ENCODE measurements around the gene CLDN7. TPM values are rescaled to one million over a fixed set of nuclear protein-coding genes. Genes with fewer than 3 reads are reported as not detected.
"Not testable (repeated sequence)": the region's sequence is repeated elsewhere in the genome, so short reads cannot be mapped to it uniquely, and the experiment has no call there.

Gene CLDN7
- total RNA-seq, 1 donor from 2014 or later: 0.49 TPM

GRCh38 chr17:7258731-7259554, 3.3 kb downstream of the CLDN7 start:
- intact Hi-C loops (cut with micrococcal nuclease): no loop called here

- intact Hi-C loops (cut with micrococcal nuclease): no loop called here
These were observed 5.4 kb downstream of the CLDN7 start for GRCh38 chr17:7256766-7257456.

- intact Hi-C loops (cut with micrococcal nuclease): loop anchor here (5.0 kb wide), 1 partner anchor 588 kb away; no protein-coding TSS in a partner anchor
These were observed 7.8 kb downstream of the CLDN7 start for GRCh38 chr17:7254511-7254910.

GRCh38 chr17:7253082-7253481, 9.2 kb downstream of the CLDN7 start:
- intact Hi-C loops (cut with micrococcal nuclease): loop anchor here (5.0 kb wide), 1 partner anchor 589 kb away; no protein-coding TSS in a partner anchor

GRCh38 chr17:7252176-7253043, 9.9 kb downstream of the CLDN7 start, which contains the start of gene ELP5:
TSS of gene ELP5 (plus strand) at chr17:7252215. CDS start at chr17:7252551, 336 bp downstream.
- intact Hi-C loops (cut with micrococcal nuclease): loop anchor here (1.0 to 5.0 kb wide), 12 partner anchors 13 to 590 kb away; partner anchors contain the start of genes EIF5A, PHF23, SENP3 and TP53

GRCh38 chr17:7251661-7252175, 10.6 kb downstream of the CLDN7 start, which contains the start of gene CTDNEP1:
TSS of gene CTDNEP1 (minus strand) at chr17:7251734. CDS start at chr17:7251296, 438 bp downstream.
- intact Hi-C loops (cut with micrococcal nuclease): loop anchor here (1.0 to 5.0 kb wide), 12 partner anchors 12 to 591 kb away; partner anchors contain the start of genes EIF5A, PHF23, SENP3 and TP53

- intact Hi-C loops (cut with micrococcal nuclease): loop anchor here (5.0 kb wide), 1 partner anchor 591 kb away; no protein-coding TSS in a partner anchor
These were observed 11.3 kb downstream of the CLDN7 start for GRCh38 chr17:7250695-7251627.

- intact Hi-C loops (cut with micrococcal nuclease): loop anchor here (5.0 kb wide), 1 partner anchor 592 kb away; no protein-coding TSS in a partner anchor
These were observed 12.4 kb downstream of the CLDN7 start for GRCh38 chr17:7249830-7250229.

GRCh38 chr17:7249214-7249613, 13.1 kb downstream of the CLDN7 start:
- intact Hi-C loops (cut with micrococcal nuclease): no loop called here

GRCh38 chr17:7248796-7249195, 13.5 kb downstream of the CLDN7 start:
- intact Hi-C loops (cut with micrococcal nuclease): no loop called here

- intact Hi-C loops (cut with micrococcal nuclease): no loop called here
These were observed 15.5 kb downstream of the CLDN7 start for GRCh38 chr17:7246779-7247178.

- intact Hi-C loops (cut with micrococcal nuclease): not testable (repeated sequence)
These were observed 18.4 kb downstream of the CLDN7 start for GRCh38 chr17:7243838-7244237.

- intact Hi-C loops (cut with micrococcal nuclease): no loop called here
These were observed 18.9 kb downstream of the CLDN7 start for GRCh38 chr17:7243453-7243729.

GRCh38 chr17:7242717-7243452, 19.4 kb downstream of the CLDN7 start:
- intact Hi-C loops (cut with micrococcal nuclease): no loop called here

- intact Hi-C loops (cut with micrococcal nuclease): no loop called here
These were observed 20.2 kb downstream of the CLDN7 start, which contains the start of gene GABARAP for GRCh38 chr17:7241783-7242716. TSS of gene GABARAP (minus strand) at chr17:7242449. CDS start at chr17:7242330, 119 bp downstream.

GRCh38 chr17:7241090-7241733, 21.1 kb downstream of the CLDN7 start:
- intact Hi-C loops (cut with micrococcal nuclease): no loop called here

GRCh38 chr17:7240375-7240774, 21.9 kb downstream of the CLDN7 start:
- intact Hi-C loops (cut with micrococcal nuclease): no loop called here

All from T-helper 1 cell treated with Interleukin-12 subunit alpha and Interleukin-12 subunit beta and Interleukin-4 antibody, amounts not matched to agents 30 ng/mL and 1 ng/mL, for 36 hours (primary cell).